ENCODE measurements around the gene PRMT3. TPM values are rescaled to one million over a fixed set of nuclear protein-coding genes. Genes with fewer than 3 reads are reported as not detected.

Gene PRMT3
- total and polyA plus RNA-seq, 4 donors: 5.3 to 14.2 (median 7.6) TPM

- H3K36me3 ChIP-seq (ENCODE audit: control insufficient read depth in 1 of 2, insufficient read depth in 2 of 2, low read length in 1 of 2): no peaks in the 10 kb centered on the region
- WGBS, 2 donors: 71 to 73% methylated on average over 3 of the region's 3 CpGs
- H3K4me1 ChIP-seq (ENCODE audit: control insufficient read depth in 1 of 2, insufficient read depth in 2 of 2, low read length in 2 of 2): no peaks in the 10 kb centered on the region
- intact Hi-C loops (cut with DNase I): no loop called here
- no peak overlapping the region for H3K4me3 ChIP-seq (ENCODE audit: low read length in 2 of 2)
- no peak overlapping the region for H3K27ac ChIP-seq (ENCODE audit: low read depth in 1 of 2, low read length in 2 of 2)
- ATAC-seq (ENCODE audit: low FRiP score): no peak
- no peaks in the 10 kb centered on the region for H3K9me3 ChIP-seq (ENCODE audit: control insufficient read depth, low read length)
- H3K27me3 ChIP-seq (ENCODE audit: control insufficient read depth in 1 of 2, insufficient read depth in 2 of 2, low read length in 1 of 2): no peaks in the 10 kb centered on the region
- DNase-seq: no peak
Measured at GRCh38 chr11:20443596-20443995, 56.1 kb downstream of the PRMT3 start.

- no peak for DNase-seq
- no peak overlapping the region for H3K4me3 ChIP-seq (ENCODE audit: low read length in 2 of 2)
Measured at GRCh38 chr11:20444535-20444934, 57.0 kb downstream of the PRMT3 start.

GRCh38 chr11:20448834-20449233 lies 61.3 kb downstream of the PRMT3 start:
- Histone ChIP-seq H3K36me3 (ENCODE audit: control insufficient read depth in 1 of 2, insufficient read depth in 2 of 2, low read length in 1 of 2) (no peaks in the 10 kb centered on the region), H3K4me1 (ENCODE audit: control insufficient read depth in 1 of 2, insufficient read depth in 2 of 2, low read length in 2 of 2) (no peaks in the 10 kb centered on the region), H3K27me3 (ENCODE audit: control insufficient read depth in 1 of 2, insufficient read depth in 2 of 2, low read length in 1 of 2) (no peaks in the 10 kb centered on the region), H3K9me3 (ENCODE audit: control insufficient read depth, low read length) (no peaks in the 10 kb centered on the region), H3K27ac (ENCODE audit: low read depth in 1 of 2, low read length in 2 of 2) (no peak overlapping the region), H3K4me3 (ENCODE audit: low read length in 2 of 2) (no peak overlapping the region)
- WGBS, 2 donors: 95 to 96% methylated on average over 4 of the region's 4 CpGs
- ATAC-seq (ENCODE audit: low FRiP score) (no peak), DNase-seq (no peak)
- intact Hi-C loops (cut with DNase I): no loop called here

More at GRCh38 chr11:20444535-20444934, 57.0 kb downstream of the PRMT3 start:
- 92 to 94% methylated on average over 1 of the region's 1 CpG for WGBS, 2 donors
- Histone ChIP-seq H3K9me3 (ENCODE audit: control insufficient read depth, low read length) (no peaks in the 10 kb centered on the region), H3K36me3 (ENCODE audit: control insufficient read depth in 1 of 2, insufficient read depth in 2 of 2, low read length in 1 of 2) (no peaks in the 10 kb centered on the region), H3K27ac (ENCODE audit: low read depth in 1 of 2, low read length in 2 of 2) (no peak overlapping the region), H3K27me3 (ENCODE audit: control insufficient read depth in 1 of 2, insufficient read depth in 2 of 2, low read length in 1 of 2) (no peaks in the 10 kb centered on the region), H3K4me1 (ENCODE audit: control insufficient read depth in 1 of 2, insufficient read depth in 2 of 2, low read length in 2 of 2) (no peaks in the 10 kb centered on the region)
- ATAC-seq (ENCODE audit: low FRiP score): no peak
- intact Hi-C loops (cut with DNase I): no loop called here

- 86 to 94% methylated on average over 2 of the region's 2 CpGs for WGBS, 2 donors
- intact Hi-C loops (cut with DNase I): no loop called here
- Histone ChIP-seq H3K9me3 (ENCODE audit: control insufficient read depth, low read length) (no peaks in the 10 kb centered on the region), H3K4me1 (ENCODE audit: control insufficient read depth in 1 of 2, insufficient read depth in 2 of 2, low read length in 2 of 2) (no peaks in the 10 kb centered on the region), H3K27ac (ENCODE audit: low read depth in 1 of 2, low read length in 2 of 2) (no peak overlapping the region), H3K27me3 (ENCODE audit: control insufficient read depth in 1 of 2, insufficient read depth in 2 of 2, low read length in 1 of 2) (no peaks in the 10 kb centered on the region), H3K4me3 (ENCODE audit: low read length in 2 of 2) (no peak overlapping the region), H3K36me3 (ENCODE audit: control insufficient read depth in 1 of 2, insufficient read depth in 2 of 2, low read length in 1 of 2) (no peaks in the 10 kb centered on the region)
- ATAC-seq (ENCODE audit: low FRiP score) (no peak), DNase-seq (no peak)
Measured at GRCh38 chr11:20450829-20451228, 63.3 kb downstream of the PRMT3 start.

GRCh38 chr11:20451568-20451967 lies 64.1 kb downstream of the PRMT3 start:
- WGBS, 2 donors: 89 to 90% methylated on average over 2 of the region's 2 CpGs
- intact Hi-C loops (cut with DNase I): no loop called here
- Histone ChIP-seq H3K4me3 (ENCODE audit: low read length in 2 of 2) (no peak overlapping the region), H3K36me3 (ENCODE audit: control insufficient read depth in 1 of 2, insufficient read depth in 2 of 2, low read length in 1 of 2) (no peaks in the 10 kb centered on the region), H3K27me3 (ENCODE audit: control insufficient read depth in 1 of 2, insufficient read depth in 2 of 2, low read length in 1 of 2) (no peaks in the 10 kb centered on the region), H3K4me1 (ENCODE audit: control insufficient read depth in 1 of 2, insufficient read depth in 2 of 2, low read length in 2 of 2) (no peaks in the 10 kb centered on the region), H3K9me3 (ENCODE audit: control insufficient read depth, low read length) (no peaks in the 10 kb centered on the region), H3K27ac (ENCODE audit: low read depth in 1 of 2, low read length in 2 of 2) (no peak overlapping the region)
- no peak for DNase-seq
- no peak for ATAC-seq (ENCODE audit: low FRiP score)

- Histone ChIP-seq H3K27ac (ENCODE audit: low read depth in 1 of 2, low read length in 2 of 2) (no peak overlapping the region), H3K4me3 (ENCODE audit: low read length in 2 of 2) (no peak overlapping the region), H3K36me3 (ENCODE audit: control insufficient read depth in 1 of 2, insufficient read depth in 2 of 2, low read length in 1 of 2) (no peaks in the 10 kb centered on the region), H3K9me3 (ENCODE audit: control insufficient read depth, low read length) (no peaks in the 10 kb centered on the region), H3K4me1 (ENCODE audit: control insufficient read depth in 1 of 2, insufficient read depth in 2 of 2, low read length in 2 of 2) (no peaks in the 10 kb centered on the region), H3K27me3 (ENCODE audit: control insufficient read depth in 1 of 2, insufficient read depth in 2 of 2, low read length in 1 of 2) (no peaks in the 10 kb centered on the region)
- DNase-seq (no peak), ATAC-seq (ENCODE audit: low FRiP score) (no peak)
- intact Hi-C loops (cut with DNase I): no loop called here
- WGBS, 2 donors: 87 to 94% methylated on average over 2 of the region's 2 CpGs
Measured at GRCh38 chr11:20452585-20452984, 65.1 kb downstream of the PRMT3 start.

- 86 to 89% methylated on average over 4 of the region's 4 CpGs for WGBS, 2 donors
- H3K27me3 ChIP-seq (ENCODE audit: control insufficient read depth in 1 of 2, insufficient read depth in 2 of 2, low read length in 1 of 2): no peaks in the 10 kb centered on the region
- H3K9me3 ChIP-seq (ENCODE audit: control insufficient read depth, low read length): no peaks in the 10 kb centered on the region
- DNase-seq: no peak
- H3K4me3 ChIP-seq (ENCODE audit: low read length in 2 of 2): no peak overlapping the region
- H3K4me1 ChIP-seq (ENCODE audit: control insufficient read depth in 1 of 2, insufficient read depth in 2 of 2, low read length in 2 of 2): no peaks in the 10 kb centered on the region
- H3K36me3 ChIP-seq (ENCODE audit: control insufficient read depth in 1 of 2, insufficient read depth in 2 of 2, low read length in 1 of 2): no peaks in the 10 kb centered on the region
- no peak for ATAC-seq (ENCODE audit: low FRiP score)
- H3K27ac ChIP-seq (ENCODE audit: low read depth in 1 of 2, low read length in 2 of 2): no peak overlapping the region
- intact Hi-C loops (cut with DNase I): no loop called here
Measured at GRCh38 chr11:20453657-20454316, 66.3 kb downstream of the PRMT3 start.

- no peaks in the 10 kb centered on the region for H3K36me3 ChIP-seq (ENCODE audit: control insufficient read depth in 1 of 2, insufficient read depth in 2 of 2, low read length in 1 of 2)
- DNase-seq: no peak
- intact Hi-C loops (cut with DNase I): no loop called here
- H3K27ac ChIP-seq (ENCODE audit: low read depth in 1 of 2, low read length in 2 of 2): no peak overlapping the region
- WGBS, 2 donors: 88 to 91% methylated on average over 4 of the region's 4 CpGs
- H3K9me3 ChIP-seq (ENCODE audit: control insufficient read depth, low read length): no peaks in the 10 kb centered on the region
- peaks cover 0 to 3% of the 10 kb centered on the region in 2 donors for H3K4me1 ChIP-seq (ENCODE audit: control insufficient read depth in 1 of 2, insufficient read depth in 2 of 2, low read length in 2 of 2)
- ATAC-seq (ENCODE audit: low FRiP score): no peak
- H3K27me3 ChIP-seq (ENCODE audit: control insufficient read depth in 1 of 2, insufficient read depth in 2 of 2, low read length in 1 of 2): no peaks in the 10 kb centered on the region
- H3K4me3 ChIP-seq (ENCODE audit: low read length in 2 of 2): no peak overlapping the region
Measured at GRCh38 chr11:20457001-20457799, 69.7 kb downstream of the PRMT3 start.

Measured in aorta (tissue), 5 donors.